ENCODE results near the gene TMEM255B. TPM values are rescaled to one million over a fixed set of nuclear protein-coding genes. Genes with fewer than 3 reads are reported as not detected.
"Not testable (repeated sequence)": the region's sequence is repeated elsewhere in the genome, so short reads cannot be mapped to it uniquely, and the experiment has no call there.

The TMEM255B gene
- total RNA-seq, 2 donors from 2014 or later, result 1.3 to 2.2 TPM

DNA sequence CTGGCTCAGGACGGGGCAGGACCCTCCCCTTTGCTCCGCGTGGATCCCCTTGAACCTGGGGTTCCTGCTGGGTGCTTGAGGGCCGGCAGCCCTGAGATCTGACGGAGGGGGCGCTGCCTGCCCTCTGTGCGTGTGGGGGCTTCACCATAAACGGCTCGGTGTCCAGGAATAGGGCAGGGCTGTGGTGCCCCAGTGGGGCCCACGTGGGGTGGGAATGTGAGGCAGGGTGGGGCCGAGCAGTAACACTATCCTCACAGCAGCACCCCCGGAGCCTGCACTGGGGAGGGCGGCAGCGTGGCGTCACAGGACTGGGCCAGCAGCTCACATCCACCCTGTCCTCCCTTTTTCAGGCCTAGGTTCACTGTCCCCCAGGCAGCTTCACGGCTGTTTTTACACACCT lies 66.8 kb downstream of the TMEM255B start:
- Mint-ChIP-seq H3K4me1 (ENCODE audit: low read depth in 2 of 2) (peaks cover 0 to 2% of the 10 kb centered on the region in 2 donors), H3K9me3 (no peaks in the 10 kb centered on the region), H3K4me3 (no peak overlapping the region), H3K36me3 (no peaks in the 10 kb centered on the region), H3K27ac (no peak overlapping the region), H3K27me3 (no peaks in the 10 kb centered on the region)
- DNase-seq (ENCODE audit: low spot score) (no peak), ATAC-seq (no peak)

DNA sequence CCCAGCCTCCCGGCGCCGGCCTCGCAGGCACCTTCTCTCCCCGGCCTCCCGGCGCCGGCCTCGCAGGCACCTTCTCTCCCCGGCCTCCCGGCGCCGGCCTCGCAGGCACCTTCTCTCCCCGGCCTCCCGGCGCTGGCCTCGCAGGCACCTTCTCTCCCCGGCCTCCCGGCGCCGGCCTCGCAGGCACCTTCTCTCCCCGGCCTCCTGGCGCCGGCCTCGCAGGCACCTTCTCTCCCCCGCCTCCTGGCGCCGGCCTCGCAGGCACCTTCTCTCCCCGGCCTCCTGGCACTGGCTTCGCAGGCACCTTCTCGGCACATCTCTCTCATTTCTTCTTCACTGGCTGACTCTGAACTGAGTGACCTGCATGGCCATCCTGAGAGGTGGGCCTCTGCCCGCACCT lies 67.4 kb downstream of the TMEM255B start:
- ATAC-seq; H3K4me3 Mint-ChIP-seq; H3K4me1 Mint-ChIP-seq (ENCODE audit: low read depth in 2 of 2); DNase-seq (ENCODE audit: low spot score); H3K36me3 Mint-ChIP-seq; H3K9me3 Mint-ChIP-seq; H3K27ac Mint-ChIP-seq; H3K27me3 Mint-ChIP-seq: not testable (repeated sequence)

DNA sequence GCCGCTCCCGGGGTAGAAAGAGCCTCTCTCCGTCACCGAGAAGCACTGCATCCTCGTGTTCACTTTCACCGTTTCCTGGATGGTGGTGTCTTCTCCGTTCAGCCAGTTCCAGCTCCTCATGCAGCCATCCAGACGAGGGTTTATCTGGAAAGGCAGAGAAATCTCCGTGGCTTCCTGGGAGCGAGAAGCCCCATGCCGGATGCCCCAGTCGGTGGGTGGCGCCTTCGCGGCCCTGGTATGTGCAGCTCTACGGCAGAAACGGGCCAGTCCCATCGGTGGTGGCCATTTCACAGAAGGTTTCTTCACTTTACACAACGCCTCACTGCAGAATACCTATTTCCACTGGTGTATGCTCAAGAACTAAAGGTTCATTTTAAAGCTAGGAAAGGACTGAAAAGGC lies 68.0 kb downstream of the TMEM255B start:
- Mint-ChIP-seq H3K4me3 (no peak overlapping the region), H3K27ac (no peak overlapping the region), H3K27me3 (no peaks in the 10 kb centered on the region), H3K4me1 (ENCODE audit: low read depth in 2 of 2) (peaks cover 0 to 2% of the 10 kb centered on the region in 2 donors), H3K9me3 (no peaks in the 10 kb centered on the region), H3K36me3 (no peaks in the 10 kb centered on the region)
- ATAC-seq, result no peak
- no peak for DNase-seq (ENCODE audit: low spot score)

DNA sequence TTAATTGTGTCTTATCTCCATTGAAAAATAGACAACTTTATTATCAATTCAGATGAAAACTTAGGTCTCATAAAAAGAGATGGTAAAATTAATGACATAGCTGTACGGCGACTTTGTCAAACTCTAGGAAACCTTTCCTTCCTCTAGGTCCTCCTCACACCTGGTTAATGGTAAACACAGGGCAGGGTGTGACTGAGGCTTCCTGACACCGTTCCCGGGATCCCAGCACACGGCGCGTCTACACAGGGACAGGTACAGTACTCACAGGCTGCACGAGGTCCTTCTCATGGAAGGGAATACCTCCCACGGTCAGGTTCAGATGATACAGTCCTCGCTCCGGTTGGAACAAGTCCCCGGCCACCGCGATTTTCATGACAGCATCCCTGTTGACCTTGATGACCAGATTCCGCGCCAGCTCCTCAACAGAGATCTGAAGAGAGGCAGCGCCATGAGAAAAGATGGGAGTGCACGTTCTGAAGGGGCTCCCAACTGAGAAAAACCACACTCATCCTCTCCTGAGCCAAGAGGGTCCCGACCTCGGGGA lies 69.3 kb downstream of the TMEM255B start:
- DNase-seq (ENCODE audit: low spot score), result no peak
- Mint-ChIP-seq H3K27ac (no peak overlapping the region), H3K4me3 (no peak overlapping the region), H3K27me3 (no peaks in the 10 kb centered on the region), H3K36me3 (no peaks in the 10 kb centered on the region), H3K4me1 (ENCODE audit: low read depth in 2 of 2) (peaks cover 0 to under 1% of the 10 kb centered on the region in 2 donors), H3K9me3 (no peaks in the 10 kb centered on the region)
- no peak for ATAC-seq

DNA sequence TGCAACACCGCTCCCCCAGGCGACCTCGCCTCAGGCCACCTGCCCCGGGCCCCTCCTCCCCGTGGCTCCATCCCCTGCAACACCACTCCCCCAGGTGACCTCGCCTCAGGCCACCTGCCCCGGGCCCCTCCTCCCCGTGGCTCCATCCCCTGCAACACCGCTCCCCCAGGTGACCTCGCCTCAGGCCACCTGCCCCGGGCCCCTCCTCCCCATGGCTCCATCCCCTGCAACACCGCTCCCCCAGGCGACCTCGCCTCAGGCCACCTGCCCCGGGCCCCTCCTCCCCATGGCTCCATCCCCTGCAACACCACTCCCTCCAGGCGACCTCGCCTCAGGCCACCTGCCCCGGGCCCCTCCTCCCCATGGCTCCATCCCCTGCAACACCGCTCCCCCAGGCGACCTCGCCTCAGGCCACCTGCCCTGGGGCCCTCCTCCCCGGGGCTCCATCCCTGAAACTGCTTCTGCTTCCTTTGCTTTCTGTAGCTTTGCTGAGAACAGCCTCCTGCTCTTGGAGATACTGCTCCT lies 71.5 kb downstream of the TMEM255B start:
- H3K9me3 Mint-ChIP-seq; DNase-seq (ENCODE audit: low spot score); H3K27me3 Mint-ChIP-seq; H3K4me3 Mint-ChIP-seq; H3K27ac Mint-ChIP-seq; H3K36me3 Mint-ChIP-seq; H3K4me1 Mint-ChIP-seq (ENCODE audit: low read depth in 2 of 2); ATAC-seq: not testable (repeated sequence)

DNA sequence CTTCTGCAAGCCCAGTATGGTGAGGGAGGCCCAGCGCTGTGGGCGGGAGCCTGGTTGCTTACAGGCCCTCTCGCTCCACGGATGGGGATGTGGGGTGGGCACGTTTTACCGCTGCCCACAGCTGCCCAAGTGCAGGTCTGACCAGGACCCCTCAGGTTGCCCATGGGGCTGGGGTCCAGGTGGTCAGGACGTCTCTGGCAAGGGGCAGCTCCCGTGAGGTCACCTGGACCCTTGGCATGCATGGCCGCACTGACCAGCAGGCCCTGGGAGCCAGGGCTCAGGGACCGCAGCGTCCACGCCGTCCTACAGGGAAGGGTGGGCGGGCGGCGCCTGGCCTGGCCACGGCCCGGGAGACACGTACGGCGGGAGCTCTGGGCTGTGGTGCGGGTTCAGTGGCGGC lies 72.0 kb downstream of the TMEM255B start:
- DNase-seq (ENCODE audit: low spot score) (no peak), ATAC-seq (peak in 1 of 2 donors; percentile 15)
- Mint-ChIP-seq H3K27ac (no peak overlapping the region), H3K27me3 (no peaks in the 10 kb centered on the region), H3K4me3 (no peak overlapping the region), H3K36me3 (no peaks in the 10 kb centered on the region), H3K4me1 (ENCODE audit: low read depth in 2 of 2) (no peaks in the 10 kb centered on the region), H3K9me3 (no peaks in the 10 kb centered on the region)

DNA sequence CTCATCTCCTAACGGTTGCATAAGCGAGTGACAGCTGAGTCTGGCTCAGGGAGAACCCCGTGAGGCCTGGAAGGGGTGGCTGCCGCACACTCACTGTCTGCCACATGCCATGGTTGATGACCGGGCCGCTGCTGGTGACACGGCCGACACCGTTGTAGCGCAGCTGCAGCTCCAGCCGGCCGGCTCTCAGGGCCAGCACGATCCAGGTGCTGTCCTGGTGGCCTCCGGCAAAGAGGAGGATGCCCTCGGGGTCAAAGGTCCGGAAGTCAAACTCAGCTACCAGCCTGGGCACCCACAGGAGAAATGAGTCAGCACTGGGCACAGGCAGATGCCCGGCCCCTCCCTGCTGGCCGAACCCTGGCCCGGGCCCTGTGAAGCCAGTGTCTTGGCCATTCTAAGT lies 73.2 kb downstream of the TMEM255B start:
- no peaks in the 10 kb centered on the region for H3K27me3 Mint-ChIP-seq
- no peak overlapping the region for H3K4me3 Mint-ChIP-seq

DNA sequence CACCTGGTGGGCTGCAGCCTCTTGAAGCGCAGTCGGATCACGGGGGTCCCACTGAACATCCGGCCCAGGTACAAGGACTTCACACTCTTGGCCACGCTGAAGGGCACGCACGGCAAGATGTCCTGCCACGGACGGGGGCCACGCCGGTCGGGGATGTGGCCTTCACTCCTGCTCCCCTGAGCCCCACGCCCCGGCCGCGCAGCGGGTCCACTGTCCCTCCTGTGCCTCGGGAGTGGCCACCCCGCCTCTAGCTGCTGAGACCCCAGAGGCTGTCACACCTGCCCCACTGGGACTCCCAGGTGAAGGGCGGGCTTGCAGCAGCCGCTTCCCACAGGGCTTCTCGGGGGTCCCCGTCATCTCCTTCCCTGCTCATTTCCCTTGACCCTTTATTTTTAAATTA lies 73.6 kb downstream of the TMEM255B start:
- Mint-ChIP-seq H3K27ac (no peak overlapping the region), H3K4me3 (no peak overlapping the region), H3K27me3 (no peaks in the 10 kb centered on the region), H3K4me1 (ENCODE audit: low read depth in 2 of 2) (peaks cover 0 to 5% of the 10 kb centered on the region in 2 donors), H3K36me3 (no peaks in the 10 kb centered on the region), H3K9me3 (no peaks in the 10 kb centered on the region)
- DNase-seq (ENCODE audit: low spot score) (no peak), ATAC-seq (no peak)

More for the DNA sequence above, 73.2 kb downstream of the TMEM255B start:
- no peak overlapping the region for H3K27ac Mint-ChIP-seq
- H3K4me1 Mint-ChIP-seq (ENCODE audit: low read depth in 2 of 2), result peaks cover 0 to 2% of the 10 kb centered on the region in 2 donors
- DNase-seq (ENCODE audit: low spot score) (no peak), ATAC-seq (no peak)
- no peaks in the 10 kb centered on the region for H3K9me3 Mint-ChIP-seq
- H3K36me3 Mint-ChIP-seq, result no peaks in the 10 kb centered on the region

DNA sequence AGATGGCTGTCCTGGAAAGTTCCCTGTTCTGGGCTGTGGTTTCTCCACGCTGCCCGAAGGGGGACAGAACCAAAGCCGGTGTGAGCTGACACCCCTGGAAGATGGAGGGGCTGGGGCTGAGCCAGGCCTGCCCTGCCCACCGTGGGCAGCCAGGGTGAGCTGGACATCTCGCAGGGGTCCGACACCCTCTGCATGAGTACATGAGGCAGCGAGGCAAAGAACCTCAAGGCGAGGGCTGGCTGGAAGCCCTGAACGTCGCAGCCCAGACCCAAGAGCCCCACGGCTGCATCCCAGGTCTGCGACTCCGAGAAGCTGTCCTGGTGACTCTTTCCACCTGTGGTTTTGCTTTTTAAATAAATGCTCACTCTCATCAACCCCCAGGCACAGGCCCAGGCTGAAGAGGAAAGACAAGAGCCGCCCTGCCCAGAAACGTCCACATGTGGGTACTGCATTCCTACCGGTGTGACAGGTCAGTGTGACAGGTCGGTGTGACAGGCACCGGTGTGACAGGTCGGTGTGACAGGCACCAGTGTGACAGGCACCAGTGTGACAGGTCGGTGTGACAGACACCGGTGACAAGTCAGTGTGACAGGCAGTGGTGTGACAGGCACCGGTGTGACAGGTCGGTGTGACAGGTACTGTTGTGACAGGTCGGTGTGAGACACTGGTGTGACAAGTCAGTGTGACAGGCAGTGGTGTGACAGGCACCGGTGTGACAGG lies 74.2 kb downstream of the TMEM255B start:
- Mint-ChIP-seq H3K27me3 (no peaks in the 10 kb centered on the region), H3K27ac (no peak overlapping the region), H3K36me3 (no peaks in the 10 kb centered on the region), H3K4me3 (no peak overlapping the region), H3K9me3 (no peaks in the 10 kb centered on the region), H3K4me1 (ENCODE audit: low read depth in 2 of 2) (peaks cover 0 to 9% of the 10 kb centered on the region in 2 donors)
- ATAC-seq (no peak), DNase-seq (ENCODE audit: low spot score) (no peak)

DNA sequence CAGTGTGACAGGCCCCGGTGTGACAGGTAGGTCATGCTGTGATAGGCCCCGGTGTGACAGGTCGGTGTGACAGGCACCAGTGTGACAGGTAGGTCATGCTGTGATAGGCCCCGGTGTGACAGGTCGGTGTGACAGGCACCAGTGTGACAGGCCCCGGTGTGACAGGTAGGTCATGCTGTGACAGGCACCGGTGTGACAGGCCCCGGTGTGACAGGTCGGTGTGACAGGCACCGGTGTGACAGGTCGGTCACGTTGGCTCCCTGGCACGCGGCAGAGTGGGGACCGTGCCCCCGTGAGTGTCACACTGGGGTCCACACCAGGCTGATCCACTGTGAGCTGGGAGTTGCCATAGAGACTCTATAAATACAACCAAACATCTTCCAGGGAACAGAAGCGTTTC lies 75.0 kb downstream of the TMEM255B start:
- H3K4me3 Mint-ChIP-seq; H3K9me3 Mint-ChIP-seq; H3K36me3 Mint-ChIP-seq; ATAC-seq; H3K27ac Mint-ChIP-seq; H3K27me3 Mint-ChIP-seq; H3K4me1 Mint-ChIP-seq (ENCODE audit: low read depth in 2 of 2); DNase-seq (ENCODE audit: low spot score): not testable (repeated sequence)

DNA sequence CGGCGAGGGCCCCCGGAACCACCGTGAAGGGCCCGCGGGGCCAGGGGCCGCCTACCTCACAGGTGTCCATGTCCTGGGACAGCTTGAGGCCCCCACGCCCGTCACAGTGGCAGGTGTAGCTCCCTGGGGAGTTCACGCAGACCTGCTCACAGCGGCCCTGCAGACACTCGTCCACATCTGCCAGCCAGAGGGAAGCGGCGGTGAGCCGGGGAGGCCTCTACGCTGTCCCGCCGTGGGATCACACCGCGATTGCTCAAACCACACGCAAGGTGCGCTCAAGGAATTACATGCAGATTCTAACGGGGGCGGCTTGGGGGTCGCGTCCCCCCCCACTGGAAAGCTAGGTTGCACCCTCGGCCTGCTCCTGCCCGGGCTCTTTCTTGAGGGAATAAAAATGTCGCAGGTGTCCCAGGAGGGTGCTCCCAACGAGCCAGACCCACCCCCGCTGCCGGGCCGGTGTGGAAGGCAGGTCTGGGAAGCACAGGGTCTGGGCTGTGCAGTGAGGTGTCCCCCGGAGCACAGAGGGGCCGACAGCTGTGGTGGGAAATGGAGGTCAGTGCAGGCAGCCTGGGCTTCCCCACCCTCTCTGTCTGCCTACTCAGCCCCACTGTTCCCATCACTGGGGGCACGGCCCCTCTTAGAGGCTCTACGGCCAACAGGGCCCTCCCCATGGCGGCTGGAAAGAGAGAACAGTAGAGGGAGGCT lies 75.6 kb downstream of the TMEM255B start:
- Mint-ChIP-seq H3K36me3 (no peaks in the 10 kb centered on the region), H3K27me3 (no peaks in the 10 kb centered on the region), H3K4me1 (ENCODE audit: low read depth in 2 of 2) (peaks cover 0 to 9% of the 10 kb centered on the region in 2 donors), H3K27ac (no peak overlapping the region), H3K4me3 (no peak overlapping the region), H3K9me3 (no peaks in the 10 kb centered on the region)
- ATAC-seq, result no peak
- DNase-seq (ENCODE audit: low spot score), result no peak

DNA sequence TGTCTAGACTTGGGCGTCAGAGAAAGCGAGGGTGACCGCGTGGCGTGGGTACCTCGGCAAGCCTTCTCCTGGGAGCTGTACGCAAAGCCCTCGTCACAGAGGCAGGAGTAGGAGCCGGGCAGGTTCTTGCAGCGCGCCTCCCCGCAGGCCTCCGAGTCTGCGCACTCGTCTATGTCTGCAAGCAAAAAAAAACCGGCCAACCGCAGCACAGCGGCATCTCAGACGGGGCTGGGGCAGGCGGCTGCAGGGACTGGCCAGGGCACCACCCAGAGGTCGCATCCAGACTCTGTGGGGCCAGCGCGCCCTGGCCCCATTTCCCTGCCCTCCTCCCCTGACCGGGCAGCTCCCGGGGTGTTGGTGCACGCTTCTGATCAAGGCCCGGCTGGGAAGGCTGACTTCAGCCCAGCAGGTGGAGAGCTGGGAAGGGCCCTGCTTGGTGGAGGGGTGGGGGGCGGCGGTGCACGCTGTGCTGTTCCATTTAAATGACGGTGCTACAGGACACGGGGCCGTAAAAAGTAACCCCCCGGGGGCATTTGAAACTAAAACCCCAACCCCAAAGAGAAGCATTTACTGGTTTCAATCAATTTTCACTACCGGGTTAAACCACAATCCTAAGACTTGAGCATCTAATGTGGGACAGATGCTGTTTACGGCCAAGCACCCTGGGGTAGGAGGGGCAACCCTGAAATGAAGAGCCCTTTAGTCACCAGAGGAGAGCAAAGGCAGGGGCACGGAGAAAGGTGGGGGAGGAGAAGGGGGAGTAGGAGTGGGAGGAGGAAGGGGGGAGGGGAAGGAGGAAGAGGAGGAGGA lies 76.6 kb downstream of the TMEM255B start:
- Mint-ChIP-seq H3K36me3 (no peaks in the 10 kb centered on the region), H3K4me3 (no peak overlapping the region), H3K9me3 (no peaks in the 10 kb centered on the region), H3K27ac (no peak overlapping the region), H3K4me1 (ENCODE audit: low read depth in 2 of 2) (peaks cover 0 to 9% of the 10 kb centered on the region in 2 donors), H3K27me3 (no peaks in the 10 kb centered on the region)
- no peak for ATAC-seq
- no peak for DNase-seq (ENCODE audit: low spot score)

DNA sequence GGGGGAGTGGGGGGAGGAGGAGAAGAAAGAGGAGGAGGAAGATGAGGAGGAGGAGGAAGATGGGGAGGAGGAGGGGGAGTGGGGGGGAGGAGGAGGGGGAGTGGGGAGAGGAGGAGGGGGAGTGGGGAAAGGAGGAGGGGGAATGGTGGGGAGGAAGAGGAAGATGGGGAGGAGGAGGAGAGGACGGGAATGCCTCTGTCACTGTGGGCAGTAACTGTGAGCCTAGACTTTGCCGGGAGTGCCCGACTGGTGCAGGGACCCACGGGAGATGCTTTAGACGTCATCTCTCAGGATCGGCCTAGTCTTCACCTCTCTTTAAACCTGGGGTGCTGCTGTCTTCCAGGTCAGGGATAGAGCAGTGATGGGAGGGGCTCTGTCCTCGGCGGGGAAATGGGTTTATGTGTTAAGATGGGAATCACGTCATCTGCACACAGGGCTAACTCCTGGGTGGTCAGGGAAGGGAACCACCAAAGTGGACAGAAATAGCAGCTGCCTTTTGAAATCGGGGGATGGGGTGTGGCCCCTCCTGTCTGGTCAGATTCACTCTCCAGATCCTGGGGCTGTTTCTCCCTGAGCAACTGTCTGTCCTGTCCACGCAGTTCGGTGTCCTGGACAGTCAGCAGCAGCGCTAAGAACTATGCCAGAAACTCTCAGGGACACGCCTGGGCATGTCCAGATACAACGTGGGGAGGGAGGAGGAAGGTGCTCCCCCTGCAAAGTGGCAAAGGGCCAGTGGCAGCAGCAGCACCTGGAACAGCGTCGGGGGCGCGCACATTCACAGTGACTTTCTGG lies 77.9 kb downstream of the TMEM255B start:
- DNase-seq (ENCODE audit: low spot score) (no peak), ATAC-seq (no peak)
- Mint-ChIP-seq H3K9me3 (no peaks in the 10 kb centered on the region), H3K4me3 (no peak overlapping the region), H3K27me3 (no peaks in the 10 kb centered on the region), H3K4me1 (ENCODE audit: low read depth in 2 of 2) (peaks cover 9 to 16% of the 10 kb centered on the region in 2 donors), H3K27ac (no peak overlapping the region), H3K36me3 (no peaks in the 10 kb centered on the region)

All from natural killer cell treated with Interleukin-12 subunit alpha and Interleukin-12 subunit beta and Interleukin-15 and Interleukin-18, amount 100 ng/mL, for 72 hours (primary cell).